IPS-11a (cell line): ENCODE results near the gene CUEDC2.

Experiments used
- H3K4me3 ChIP-seq: one replicate; pipeline ENCODE4 v1.5.1; 2013; ENCODE audit warnings: low read depth, low read length, control low read depth

The CUEDC2 gene

DNA sequence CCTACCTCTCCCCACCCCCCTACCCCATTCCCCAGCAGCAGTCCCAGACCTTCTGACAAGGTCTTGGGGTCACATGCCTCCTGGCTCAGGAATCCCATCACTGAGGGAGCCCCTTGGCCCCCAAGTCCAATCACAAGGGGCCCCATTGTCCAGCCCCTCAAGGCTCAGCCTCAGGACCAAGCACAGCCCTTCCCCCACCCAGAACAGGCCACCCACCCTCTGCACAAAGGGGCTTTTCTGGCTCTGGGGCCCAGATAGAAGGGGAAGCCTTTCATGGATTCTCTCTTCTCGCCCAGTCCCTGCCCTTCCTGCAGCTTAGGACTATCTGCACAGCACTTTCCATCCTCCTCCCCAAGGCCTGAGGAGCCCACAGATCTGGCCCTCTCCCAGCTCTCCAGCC lies 6.9 kb downstream of the CUEDC2 start:
- no peak overlapping the region for H3K4me3 ChIP-seq

- no peak overlapping the region for H3K4me3 ChIP-seq
These were observed 7.5 kb downstream of the CUEDC2 start for GRCh38 chr10:102424916-102425315.

GRCh38 chr10:102424145-102424544 lies 8.2 kb downstream of the CUEDC2 start:
- H3K4me3 ChIP-seq: no peak overlapping the region

- no peak overlapping the region for H3K4me3 ChIP-seq
These were observed 8.9 kb downstream of the CUEDC2 start for GRCh38 chr10:102423372-102423968.

GRCh38 chr10:102422545-102423129 lies 9.7 kb downstream of the CUEDC2 start:
- H3K4me3 ChIP-seq: no peak overlapping the region

- peak overlapping the region; percentile 89 for H3K4me3 ChIP-seq
These were observed 10.4 kb downstream of the CUEDC2 start for GRCh38 chr10:102421757-102422512.

DNA sequence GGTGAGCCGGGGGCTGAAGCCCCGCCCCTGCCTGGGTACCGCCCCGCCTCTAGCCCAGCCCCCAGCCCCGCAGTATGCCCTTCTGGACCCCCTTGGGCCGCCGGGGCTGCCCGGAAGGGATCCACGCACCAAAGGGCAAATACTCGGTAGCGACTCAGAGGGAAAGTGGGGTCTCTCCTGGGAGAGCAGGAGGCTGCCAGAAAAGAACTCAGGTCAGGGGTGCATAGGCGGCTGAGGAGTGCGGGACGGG lies 10.9 kb downstream of the CUEDC2 start:
- peak overlapping the region; percentile 89 for H3K4me3 ChIP-seq

GRCh38 chr10:102420714-102421506 lies 11.5 kb downstream of the CUEDC2 start, which contains the start of gene FBXL15:
Gene FBXL15, plus strand, starts transcription at chr10:102420836. Its CDS starts 294 bp downstream, at chr10:102421130.
- peak within 1 kb of the TSS; percentile 89 for H3K4me3 ChIP-seq

GRCh38 chr10:102420181-102420713 lies 12.1 kb downstream of the CUEDC2 start:
- peak overlapping the region; percentile 89 for H3K4me3 ChIP-seq

DNA sequence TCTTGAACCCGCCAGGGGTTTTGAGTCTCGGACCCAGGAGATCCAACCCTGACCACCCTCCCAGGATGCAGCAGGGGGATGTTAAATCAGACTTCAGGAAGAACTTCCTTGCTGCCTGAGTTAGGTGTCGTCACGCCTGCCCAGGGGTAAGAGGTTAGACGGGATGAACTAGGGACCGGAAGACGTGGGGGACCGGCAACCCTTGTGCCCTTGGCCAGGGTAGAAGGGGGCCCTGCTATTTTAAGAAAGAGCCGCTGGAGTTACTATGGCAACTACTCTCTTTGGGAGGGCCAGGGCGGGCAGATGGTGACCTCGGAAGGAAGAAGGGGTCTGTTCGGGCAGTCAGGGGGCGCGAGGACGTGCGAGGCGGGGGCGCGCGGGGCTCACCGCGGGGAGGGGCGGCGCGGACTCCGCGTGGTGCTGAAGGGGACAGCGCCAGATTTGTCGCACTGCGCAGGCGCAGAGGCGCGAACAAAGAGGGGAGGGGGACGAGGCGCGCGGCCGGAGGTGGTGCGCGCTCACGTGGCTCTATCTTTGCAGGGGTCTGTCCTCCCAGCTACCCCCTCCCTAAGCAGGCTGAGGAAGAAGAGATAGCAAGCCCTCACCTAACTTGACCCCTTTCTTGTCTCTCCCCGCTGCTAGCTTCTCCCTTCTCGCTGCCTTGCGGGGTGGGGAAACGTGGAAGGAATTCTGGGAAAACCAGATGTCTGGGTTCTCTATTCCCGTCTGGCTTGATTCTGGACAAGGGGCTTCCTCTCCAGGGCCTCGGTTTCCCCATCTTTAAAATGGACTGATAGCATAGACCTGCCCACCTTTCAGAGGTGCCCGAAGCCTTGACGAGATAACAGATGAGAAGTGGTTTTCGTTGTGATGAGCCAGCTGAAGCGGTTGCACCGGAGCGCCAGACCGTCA lies 12.8 kb downstream of the CUEDC2 start:
- peak overlapping the region; percentile 89 for H3K4me3 ChIP-seq

- H3K4me3 ChIP-seq: peak within 1 kb of the TSS; percentile 89
These were observed 13.6 kb downstream of the CUEDC2 start, which contains the start of gene PSD for GRCh38 chr10:102418622-102419268. Gene PSD, minus strand, starts transcription at chr10:102418785. Its CDS starts 1,747 bp downstream, at chr10:102417038.

DNA sequence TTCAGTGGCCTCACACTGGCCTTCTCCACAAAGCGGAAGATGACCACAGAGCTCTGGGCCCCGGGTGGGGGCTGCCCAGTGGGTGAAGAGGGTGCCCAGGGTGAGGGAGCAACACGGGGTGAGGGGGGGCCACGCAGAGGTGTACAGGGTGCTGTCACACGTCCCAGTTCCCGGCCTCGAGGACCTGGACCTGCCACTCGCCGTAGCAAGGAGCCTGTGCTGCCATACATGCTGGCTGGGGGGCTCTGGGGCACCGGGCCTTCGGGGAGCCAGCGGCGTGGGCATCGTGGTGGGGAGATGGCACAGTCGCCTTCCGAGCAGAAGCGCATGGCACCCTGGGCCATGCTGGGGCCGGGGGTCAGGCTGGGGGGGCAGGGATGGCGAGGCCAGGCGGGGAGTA lies 15.7 kb downstream of the CUEDC2 start:
- no peak overlapping the region for H3K4me3 ChIP-seq

- no peak overlapping the region for H3K4me3 ChIP-seq
These were observed 16.1 kb downstream of the CUEDC2 start for GRCh38 chr10:102416283-102416682.

GRCh38 chr10:102414749-102415148 lies 17.6 kb downstream of the CUEDC2 start:
- no peak overlapping the region for H3K4me3 ChIP-seq

DNA sequence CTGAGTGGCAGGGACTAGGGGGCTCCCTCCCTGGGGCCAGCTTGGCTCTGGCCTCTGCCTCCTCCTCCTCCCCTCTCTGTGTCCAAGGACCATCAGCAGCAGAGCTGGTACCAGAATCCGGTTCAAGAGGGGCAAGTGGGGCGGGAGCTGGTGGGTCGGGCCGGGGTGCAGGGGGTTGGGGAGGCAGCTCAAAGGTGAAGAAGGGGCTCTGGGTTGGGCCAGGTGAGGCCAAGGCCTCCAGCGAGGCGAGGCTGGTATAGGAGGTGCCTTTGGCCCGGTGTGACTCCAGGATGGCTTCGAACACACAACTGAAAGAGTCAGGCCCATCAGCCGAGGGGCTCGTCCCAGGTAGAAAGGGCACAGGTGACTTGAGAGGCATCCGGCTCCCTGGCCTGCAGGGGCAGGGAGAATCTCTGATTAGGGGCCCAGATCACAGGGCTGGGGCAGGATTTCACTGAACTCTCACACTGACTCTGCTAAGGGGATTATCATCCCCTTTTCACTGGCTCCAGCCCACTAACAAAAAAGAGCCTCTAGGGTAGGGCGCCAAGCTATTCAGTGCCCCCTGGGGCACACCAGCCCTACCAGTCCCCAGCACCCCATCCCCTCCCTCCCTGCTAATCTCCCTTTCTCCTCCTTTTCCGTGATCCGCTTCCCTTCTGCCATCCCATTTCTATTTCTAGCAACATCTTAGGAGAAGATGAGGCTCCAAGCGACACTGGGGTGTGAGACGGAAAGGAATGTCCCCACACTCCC lies 18.4 kb downstream of the CUEDC2 start:
- no peak overlapping the region for H3K4me3 ChIP-seq

DNA sequence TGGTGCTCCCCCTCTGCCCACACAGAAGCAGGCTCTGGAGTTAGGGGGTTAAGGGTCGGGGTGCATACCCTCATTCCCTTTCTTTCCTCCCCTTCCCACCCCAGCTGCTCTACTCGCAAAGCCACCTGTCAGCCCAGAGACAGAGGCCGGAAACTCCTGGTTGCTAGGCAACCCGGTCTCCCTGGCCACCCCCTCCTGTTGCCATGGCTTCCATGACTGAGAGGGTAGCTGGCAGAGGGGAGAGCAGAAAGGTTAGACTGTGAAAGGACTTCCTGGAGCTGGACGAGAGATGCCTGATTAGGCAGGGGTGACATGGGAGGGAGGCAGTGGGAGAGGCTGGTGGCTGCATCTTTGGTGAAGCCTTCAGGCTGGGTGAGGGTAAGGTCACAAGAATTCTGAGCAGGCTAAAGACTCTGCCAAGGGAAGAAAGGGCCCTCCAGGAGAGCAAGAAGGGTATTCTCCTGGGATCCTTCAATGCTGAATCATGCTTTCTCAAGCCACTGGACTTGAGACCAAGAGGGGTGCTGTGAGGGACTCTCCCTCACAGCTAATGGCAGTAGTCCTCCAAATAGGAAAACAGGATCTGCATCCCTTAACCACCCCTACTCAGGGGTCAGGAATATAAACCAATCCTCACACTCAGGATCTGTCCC lies 19.2 kb downstream of the CUEDC2 start:
- no peak overlapping the region for H3K4me3 ChIP-seq

DNA sequence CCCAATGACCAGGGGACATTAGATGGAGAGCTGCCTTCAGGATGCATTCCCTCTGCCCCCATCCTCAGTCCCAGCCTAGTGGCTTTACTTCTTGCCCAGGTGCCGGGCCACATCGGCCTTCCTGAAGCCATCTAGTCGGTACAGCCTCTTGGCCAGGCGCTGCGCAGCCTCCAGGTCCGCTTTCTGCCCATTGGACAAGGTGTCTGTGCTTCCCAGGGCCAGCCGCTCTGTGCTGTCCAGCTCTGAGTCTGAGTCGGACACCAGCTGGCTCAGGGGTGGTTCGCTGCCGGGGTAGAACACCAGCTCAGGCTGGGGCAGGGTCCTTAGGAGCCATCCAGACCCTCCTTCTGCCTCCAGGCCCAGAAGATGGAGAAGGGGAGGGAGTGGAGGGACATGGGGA lies 20.1 kb downstream of the CUEDC2 start:
- no peak overlapping the region for H3K4me3 ChIP-seq
